ENCODE data around the gene ANXA2R. TPM values are rescaled to one million over a fixed set of nuclear protein-coding genes. Genes with fewer than 3 reads are reported as not detected.

ANXA2R gene
- total and polyA plus RNA-seq, 2 of the 13 experiments (the other 11 are each of a cell fraction or from before 2014, with no cell fraction given): 0.95 to 1.3 TPM

GRCh38 chr5:43066799-43067741 is 27.0 kb upstream of the ANXA2R start (continued):
- TF ChIP-seq, protein P1, sequence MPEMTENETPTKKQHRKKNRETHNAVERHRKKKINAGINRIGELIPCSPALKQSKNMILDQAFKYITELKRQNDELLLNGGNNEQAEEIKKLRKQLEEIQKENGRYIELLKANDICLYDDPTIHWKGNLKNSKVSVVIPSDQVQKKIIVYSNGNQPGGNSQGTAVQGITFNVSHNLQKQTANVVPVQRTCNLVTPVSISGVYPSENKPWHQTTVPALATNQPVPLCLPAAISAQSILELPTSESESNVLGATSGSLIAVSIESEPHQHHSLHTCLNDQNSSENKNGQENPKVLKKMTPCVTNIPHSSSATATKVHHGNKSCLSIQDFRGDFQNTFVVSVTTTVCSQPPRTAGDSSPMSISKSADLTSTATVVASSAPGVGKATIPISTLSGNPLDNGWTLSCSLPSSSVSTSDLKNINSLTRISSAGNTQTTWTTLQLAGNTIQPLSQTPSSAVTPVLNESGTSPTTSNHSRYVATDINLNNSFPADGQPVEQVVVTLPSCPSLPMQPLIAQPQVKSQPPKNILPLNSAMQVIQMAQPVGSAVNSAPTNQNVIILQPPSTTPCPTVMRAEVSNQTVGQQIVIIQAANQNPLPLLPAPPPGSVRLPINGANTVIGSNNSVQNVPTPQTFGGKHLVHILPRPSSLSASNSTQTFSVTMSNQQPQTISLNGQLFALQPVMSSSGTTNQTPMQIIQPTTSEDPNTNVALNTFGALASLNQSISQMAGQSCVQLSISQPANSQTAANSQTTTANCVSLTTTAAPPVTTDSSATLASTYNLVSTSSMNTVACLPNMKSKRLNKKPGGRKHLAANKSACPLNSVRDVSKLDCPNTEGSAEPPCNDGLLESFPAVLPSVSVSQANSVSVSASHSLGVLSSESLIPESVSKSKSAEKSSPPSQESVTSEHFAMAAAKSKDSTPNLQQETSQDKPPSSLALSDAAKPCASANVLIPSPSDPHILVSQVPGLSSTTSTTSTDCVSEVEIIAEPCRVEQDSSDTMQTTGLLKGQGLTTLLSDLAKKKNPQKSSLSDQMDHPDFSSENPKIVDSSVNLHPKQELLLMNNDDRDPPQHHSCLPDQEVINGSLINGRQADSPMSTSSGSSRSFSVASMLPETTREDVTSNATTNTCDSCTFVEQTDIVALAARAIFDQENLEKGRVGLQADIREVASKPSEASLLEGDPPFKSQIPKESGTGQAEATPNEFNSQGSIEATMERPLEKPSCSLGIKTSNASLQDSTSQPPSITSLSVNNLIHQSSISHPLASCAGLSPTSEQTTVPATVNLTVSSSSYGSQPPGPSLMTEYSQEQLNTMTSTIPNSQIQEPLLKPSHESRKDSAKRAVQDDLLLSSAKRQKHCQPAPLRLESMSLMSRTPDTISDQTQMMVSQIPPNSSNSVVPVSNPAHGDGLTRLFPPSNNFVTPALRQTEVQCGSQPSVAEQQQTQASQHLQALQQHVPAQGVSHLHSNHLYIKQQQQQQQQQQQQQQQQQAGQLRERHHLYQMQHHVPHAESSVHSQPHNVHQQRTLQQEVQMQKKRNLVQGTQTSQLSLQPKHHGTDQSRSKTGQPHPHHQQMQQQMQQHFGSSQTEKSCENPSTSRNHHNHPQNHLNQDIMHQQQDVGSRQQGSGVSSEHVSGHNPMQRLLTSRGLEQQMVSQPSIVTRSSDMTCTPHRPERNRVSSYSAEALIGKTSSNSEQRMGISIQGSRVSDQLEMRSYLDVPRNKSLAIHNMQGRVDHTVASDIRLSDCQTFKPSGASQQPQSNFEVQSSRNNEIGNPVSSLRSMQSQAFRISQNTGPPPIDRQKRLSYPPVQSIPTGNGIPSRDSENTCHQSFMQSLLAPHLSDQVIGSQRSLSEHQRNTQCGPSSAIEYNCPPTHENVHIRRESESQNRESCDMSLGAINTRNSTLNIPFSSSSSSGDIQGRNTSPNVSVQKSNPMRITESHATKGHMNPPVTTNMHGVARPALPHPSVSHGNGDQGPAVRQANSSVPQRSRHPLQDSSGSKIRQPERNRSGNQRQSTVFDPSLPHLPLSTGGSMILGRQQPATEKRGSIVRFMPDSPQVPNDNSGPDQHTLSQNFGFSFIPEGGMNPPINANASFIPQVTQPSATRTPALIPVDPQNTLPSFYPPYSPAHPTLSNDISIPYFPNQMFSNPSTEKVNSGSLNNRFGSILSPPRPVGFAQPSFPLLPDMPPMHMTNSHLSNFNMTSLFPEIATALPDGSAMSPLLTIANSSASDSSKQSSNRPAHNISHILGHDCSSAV (CRISPR knock-in tag; IDR thresholded peaks at IDR 0.05; ENCODE audit: borderline replicate concordance): no peak
- TF ChIP-seq ZNF775 (CRISPR knock-in tag; IDR thresholded peaks at IDR 0.05; ENCODE audit: borderline replicate concordance): no peak
- no peak for TF ChIP-seq CBX2 (IDR thresholded peaks at IDR 0.05; ENCODE audit: low read depth, low read length)
- TF ChIP-seq CBX2 (CRISPR knock-in tag; IDR thresholded peaks at IDR 0.05; ENCODE audit: low read depth): no peak
- 0 out of 2 replicates have a peak, but pooled peaks have one; percentile 36 for TF ChIP-seq GFI1 (CRISPR knock-in tag; IDR thresholded peaks at IDR 0.05; ENCODE audit: borderline replicate concordance)
- TF ChIP-seq TEF (CRISPR knock-in tag; IDR thresholded peaks at IDR 0.05): no peak
- peak; percentile 52; the same call in 1 of the 2 replicates for TF ChIP-seq BORCS8-MEF2B (CRISPR knock-in tag; IDR thresholded peaks at IDR 0.05)
- TF ChIP-seq, protein P2, sequence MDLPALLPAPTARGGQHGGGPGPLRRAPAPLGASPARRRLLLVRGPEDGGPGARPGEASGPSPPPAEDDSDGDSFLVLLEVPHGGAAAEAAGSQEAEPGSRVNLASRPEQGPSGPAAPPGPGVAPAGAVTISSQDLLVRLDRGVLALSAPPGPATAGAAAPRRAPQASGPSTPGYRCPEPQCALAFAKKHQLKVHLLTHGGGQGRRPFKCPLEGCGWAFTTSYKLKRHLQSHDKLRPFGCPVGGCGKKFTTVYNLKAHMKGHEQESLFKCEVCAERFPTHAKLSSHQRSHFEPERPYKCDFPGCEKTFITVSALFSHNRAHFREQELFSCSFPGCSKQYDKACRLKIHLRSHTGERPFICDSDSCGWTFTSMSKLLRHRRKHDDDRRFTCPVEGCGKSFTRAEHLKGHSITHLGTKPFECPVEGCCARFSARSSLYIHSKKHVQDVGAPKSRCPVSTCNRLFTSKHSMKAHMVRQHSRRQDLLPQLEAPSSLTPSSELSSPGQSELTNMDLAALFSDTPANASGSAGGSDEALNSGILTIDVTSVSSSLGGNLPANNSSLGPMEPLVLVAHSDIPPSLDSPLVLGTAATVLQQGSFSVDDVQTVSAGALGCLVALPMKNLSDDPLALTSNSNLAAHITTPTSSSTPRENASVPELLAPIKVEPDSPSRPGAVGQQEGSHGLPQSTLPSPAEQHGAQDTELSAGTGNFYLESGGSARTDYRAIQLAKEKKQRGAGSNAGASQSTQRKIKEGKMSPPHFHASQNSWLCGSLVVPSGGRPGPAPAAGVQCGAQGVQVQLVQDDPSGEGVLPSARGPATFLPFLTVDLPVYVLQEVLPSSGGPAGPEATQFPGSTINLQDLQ (CRISPR knock-in tag; IDR thresholded peaks at IDR 0.05): no peak; the same call in 1 of the 2 replicates
- TF ChIP-seq MEF2D (CRISPR knock-in tag; IDR thresholded peaks at IDR 0.05): peak; percentile 32; the same call in 1 of the 2 replicates
- TF ChIP-seq TOE1 (CRISPR knock-in tag; IDR thresholded peaks at IDR 0.05): 0 out of 2 replicates have a peak, but pooled peaks have one; percentile 28
- no peak for TF ChIP-seq CREB1 (IDR thresholded peaks at IDR 0.05)
- TF ChIP-seq CREB1 (CRISPR knock-in tag; IDR thresholded peaks at IDR 0.05): peak; percentile 63; the same call in 1 of the 2 replicates
- TF ChIP-seq MXD1 (CRISPR knock-in tag; IDR thresholded peaks at IDR 0.05): no peak
- no peak for TF ChIP-seq KDM3A (CRISPR knock-in tag; IDR thresholded peaks at IDR 0.05; ENCODE audit: low read depth)
- no peak for TF ChIP-seq FOSL1 (CRISPR knock-in tag; IDR thresholded peaks at IDR 0.05; ENCODE audit: borderline replicate concordance)
- TF ChIP-seq ZNF235 (CRISPR knock-in tag; IDR thresholded peaks at IDR 0.05; ENCODE audit: borderline replicate concordance): no peak
